Astrocyte of the spinal cord (primary cell): Measurements from ENCODE around the gene PANX2.

Source experiments
- DNase-seq: peaks from one replicate; pipeline ENCODE4 v3.0.0; 2011; ENCODE audit warnings: low read depth, low spot score
- H3K4me3 ChIP-seq: 2 replicates; pipeline ENCODE4 v1.5.1; 2011; ENCODE audit warnings: low read depth, mild to moderate bottlenecking, low read length, moderate library complexity
- in situ Hi-C: cut with HindIII; loops from 2 replicates; pipeline ENCODE4 v1.10.0; 2017; ENCODE audit warnings: low sequenced_read_pairs
- TF ChIP-seq, protein P1 (sequence below): IDR thresholded peaks from 2 replicates; pipeline ENCODE4 v1.5.1; 2012; ENCODE audit warnings: low read depth, mild to moderate bottlenecking, low read length, inconsistent platforms

The PANX2 gene

DNA sequence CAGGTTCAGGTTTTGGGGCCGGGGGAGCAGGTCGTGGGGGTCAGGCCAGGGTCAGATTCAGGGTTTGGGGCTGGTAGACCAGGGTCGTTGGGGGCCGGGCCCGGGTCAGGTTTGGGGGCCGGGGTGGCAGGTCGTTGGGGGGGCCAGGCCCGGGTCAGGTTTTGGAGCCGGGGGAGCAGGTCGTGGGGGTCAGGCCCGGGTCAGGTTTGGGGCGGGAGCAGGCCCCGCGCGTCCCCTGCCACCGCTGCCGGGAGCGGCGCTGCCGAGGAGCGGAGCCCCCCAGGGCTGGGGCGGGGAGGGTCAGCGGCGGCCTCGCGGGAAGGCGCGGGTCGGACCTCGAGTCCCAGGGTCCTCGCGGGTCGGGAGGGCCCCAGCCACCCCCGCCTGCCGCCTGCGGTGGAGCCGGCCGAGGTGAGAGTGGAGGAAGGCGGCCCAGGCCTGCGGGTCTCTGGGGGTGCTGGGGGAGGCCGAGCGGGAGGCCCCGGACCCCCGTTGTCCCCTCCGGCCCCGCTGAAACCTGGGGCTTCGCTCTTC, 15.7 kb downstream of the PANX2 start:
- no peak for DNase-seq
- in situ Hi-C loops = no loop called here
- H3K4me3 ChIP-seq = peak overlapping the region; percentile 69
- TF ChIP-seq, protein P1, sequence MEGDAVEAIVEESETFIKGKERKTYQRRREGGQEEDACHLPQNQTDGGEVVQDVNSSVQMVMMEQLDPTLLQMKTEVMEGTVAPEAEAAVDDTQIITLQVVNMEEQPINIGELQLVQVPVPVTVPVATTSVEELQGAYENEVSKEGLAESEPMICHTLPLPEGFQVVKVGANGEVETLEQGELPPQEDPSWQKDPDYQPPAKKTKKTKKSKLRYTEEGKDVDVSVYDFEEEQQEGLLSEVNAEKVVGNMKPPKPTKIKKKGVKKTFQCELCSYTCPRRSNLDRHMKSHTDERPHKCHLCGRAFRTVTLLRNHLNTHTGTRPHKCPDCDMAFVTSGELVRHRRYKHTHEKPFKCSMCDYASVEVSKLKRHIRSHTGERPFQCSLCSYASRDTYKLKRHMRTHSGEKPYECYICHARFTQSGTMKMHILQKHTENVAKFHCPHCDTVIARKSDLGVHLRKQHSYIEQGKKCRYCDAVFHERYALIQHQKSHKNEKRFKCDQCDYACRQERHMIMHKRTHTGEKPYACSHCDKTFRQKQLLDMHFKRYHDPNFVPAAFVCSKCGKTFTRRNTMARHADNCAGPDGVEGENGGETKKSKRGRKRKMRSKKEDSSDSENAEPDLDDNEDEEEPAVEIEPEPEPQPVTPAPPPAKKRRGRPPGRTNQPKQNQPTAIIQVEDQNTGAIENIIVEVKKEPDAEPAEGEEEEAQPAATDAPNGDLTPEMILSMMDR = no peak

DNA sequence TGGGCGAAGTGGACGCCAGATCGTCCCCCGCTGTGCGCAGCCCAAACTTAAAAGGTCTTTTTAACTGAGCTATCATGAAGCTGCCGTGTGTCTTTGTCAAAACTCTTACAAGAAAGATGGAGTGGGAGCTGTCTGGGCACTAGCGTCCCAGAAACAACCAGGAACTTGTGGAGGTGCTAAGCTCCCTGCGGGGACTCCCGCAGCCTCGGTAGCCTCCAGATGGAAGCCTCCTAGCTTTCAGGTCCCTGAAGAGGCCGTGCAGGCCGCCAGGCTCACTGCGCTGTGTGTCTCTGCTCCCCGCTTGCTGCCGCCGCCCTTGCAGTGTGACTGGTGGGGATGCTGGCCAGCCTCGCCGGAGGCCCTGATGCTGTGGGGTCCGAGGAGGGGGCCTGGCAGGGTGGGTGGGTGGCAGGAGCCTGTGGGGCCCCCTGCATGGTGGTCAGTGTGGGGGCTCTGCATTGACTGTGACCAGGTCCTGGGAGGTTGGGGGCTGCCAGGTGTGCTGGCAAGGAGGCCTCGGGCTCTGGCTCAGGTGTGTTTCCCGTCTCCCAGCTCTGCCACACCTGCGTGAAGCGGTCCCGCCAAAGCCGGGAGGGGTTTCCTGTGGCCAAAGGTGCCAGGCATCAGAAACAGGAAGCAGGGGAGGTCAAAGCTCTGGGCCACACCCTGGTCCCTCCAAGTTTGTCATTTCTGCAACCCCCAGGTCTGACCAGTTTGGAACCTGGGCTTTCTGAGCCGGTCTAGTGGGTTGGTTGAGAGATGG, 16.4 kb downstream of the PANX2 start:
- in situ Hi-C loops = no loop called here
- H3K4me3 ChIP-seq = peak overlapping the region; percentile 69
- DNase-seq = peak; percentile 26
- TF ChIP-seq, protein P1 = no peak

- TF ChIP-seq, protein P1 = no peak
- no peak for DNase-seq
- in situ Hi-C loops = no loop called here
- no peak overlapping the region for H3K4me3 ChIP-seq
Observed at GRCh38 chr22:50188356-50188755, 17.8 kb downstream of the PANX2 start.

- H3K4me3 ChIP-seq = no peak overlapping the region
- TF ChIP-seq, protein P1 = no peak
- no peak for DNase-seq
- in situ Hi-C loops = no loop called here
Observed at GRCh38 chr22:50189184-50189848, 18.8 kb downstream of the PANX2 start.

DNA sequence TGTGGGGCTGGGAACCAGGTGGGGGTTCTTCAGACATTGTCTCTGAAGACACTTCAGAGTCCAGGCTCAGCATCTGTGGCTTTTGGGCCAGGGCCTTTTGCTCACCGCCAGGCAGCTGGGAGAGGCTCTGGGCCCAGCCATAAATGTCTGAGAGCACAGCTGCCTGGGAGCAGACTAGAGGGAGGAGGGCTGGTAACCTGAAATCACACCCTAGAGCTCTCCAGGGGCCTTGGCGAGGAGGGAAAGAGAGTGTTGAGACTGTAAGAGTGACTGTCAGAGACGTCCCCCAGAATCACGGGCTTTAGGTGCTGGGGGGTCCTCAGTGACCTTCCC, 19.3 kb downstream of the PANX2 start:
- H3K4me3 ChIP-seq = no peak overlapping the region
- in situ Hi-C loops = no loop called here
- TF ChIP-seq, protein P1 = no peak

DNA sequence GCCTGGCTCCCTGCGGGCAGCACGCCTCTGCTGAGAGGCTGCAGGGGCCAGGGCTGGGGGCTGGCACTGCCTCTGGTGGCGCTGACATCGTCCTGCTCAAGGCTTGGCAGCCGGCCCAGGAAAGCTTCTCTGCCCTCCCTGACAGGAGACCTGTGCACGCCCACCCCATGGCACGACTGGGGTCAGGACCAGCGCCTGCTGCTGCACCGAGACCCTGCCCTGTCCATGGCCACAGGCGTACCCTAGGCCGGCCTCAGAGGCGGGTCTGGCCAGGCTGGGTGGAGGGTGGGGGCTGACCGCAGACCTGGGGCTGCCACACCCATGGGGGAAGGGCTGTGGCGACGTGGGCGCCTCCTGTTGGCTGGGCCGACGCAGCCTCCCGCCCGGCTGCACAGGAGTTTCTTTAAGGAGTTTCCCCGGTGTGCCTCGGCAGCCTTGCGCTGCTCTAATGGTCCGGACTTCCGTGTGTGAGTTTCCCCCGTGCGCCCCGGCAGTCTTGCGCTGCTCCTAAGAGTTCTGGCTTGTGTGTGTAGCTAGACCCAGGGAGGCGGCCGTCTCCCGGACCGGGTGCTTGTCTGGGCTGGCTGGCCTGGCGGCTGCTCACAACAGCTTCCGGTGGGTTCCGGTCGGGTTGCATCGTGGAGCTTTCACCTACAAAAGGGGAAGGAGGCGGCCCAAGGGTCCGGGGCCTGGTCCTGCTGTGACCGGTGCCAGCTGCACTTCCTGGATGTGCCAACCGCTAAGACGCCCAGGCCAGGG, 19.8 kb downstream of the PANX2 start:
- peak overlapping the region; percentile 30 for H3K4me3 ChIP-seq
- peak; percentile 55 for DNase-seq
- TF ChIP-seq, protein P1 = peak; percentile 50
- in situ Hi-C loops = no loop called here

More for the DNA sequence above, 19.3 kb downstream of the PANX2 start:
- no peak for DNase-seq
